ENCODE data around the gene MAP7D2.
"Not testable (repeated sequence)": the region's sequence is repeated elsewhere in the genome, so short reads cannot be mapped to it uniquely, and the experiment has no call there.

Gene MAP7D2

GRCh38 chrX:20116577-20117240 lies at the start of gene MAP7D2:
Gene MAP7D2 (minus strand): TSS chrX:20116907. CDS start chrX:20116879, 28 bp downstream.
- DNase-seq = peak in 26 of 58 donors; percentile 0 to 37 (median 5)

- DNase-seq = not testable (repeated sequence)
Measured at GRCh38 chrX:20162516-20162915, 45.8 kb upstream of the MAP7D2 start.

- peak in 11 of 58 donors; percentile 0 to 8 (median 0) for DNase-seq
Measured at GRCh38 chrX:20159797-20160385, 43.2 kb upstream of the MAP7D2 start.

GRCh38 chrX:20151689-20152088 lies 35.0 kb upstream of the MAP7D2 start:
- no peak for DNase-seq

GRCh38 chrX:20149326-20149725 lies 32.6 kb upstream of the MAP7D2 start:
- no peak for DNase-seq

- no peak for DNase-seq
Measured at GRCh38 chrX:20147561-20147960, 30.9 kb upstream of the MAP7D2 start.

GRCh38 chrX:20144491-20144890 lies 27.8 kb upstream of the MAP7D2 start:
- no peak for DNase-seq

GRCh38 chrX:20143561-20143960 lies 26.9 kb upstream of the MAP7D2 start:
- no peak for DNase-seq

GRCh38 chrX:20143111-20143510 lies 26.4 kb upstream of the MAP7D2 start:
- DNase-seq = no peak

GRCh38 chrX:20141281-20142220 lies 24.8 kb upstream of the MAP7D2 start, which contains the start of gene EIF1AX:
Gene EIF1AX (minus strand): TSS chrX:20141838. CDS start chrX:20141640, 198 bp downstream.
- DNase-seq = peak; percentile 45 to 99 (median 94)

GRCh38 chrX:20140420-20140819 lies 23.7 kb upstream of the MAP7D2 start:
- DNase-seq = peak in 1 of 58 donors; percentile 0

- no peak for DNase-seq
Measured at GRCh38 chrX:20139966-20140365, 23.3 kb upstream of the MAP7D2 start.

GRCh38 chrX:20135944-20136343 lies 19.2 kb upstream of the MAP7D2 start:
- no peak for DNase-seq

- no peak for DNase-seq
Measured at GRCh38 chrX:20132666-20133065, 16.0 kb upstream of the MAP7D2 start.

GRCh38 chrX:20130357-20130756 lies 13.7 kb upstream of the MAP7D2 start:
- no peak for DNase-seq

- no peak for DNase-seq
Measured at GRCh38 chrX:20129547-20129946, 12.8 kb upstream of the MAP7D2 start.

- no peak for DNase-seq
Measured at GRCh38 chrX:20128670-20129069, 12.0 kb upstream of the MAP7D2 start.

GRCh38 chrX:20127440-20127839 lies 10.7 kb upstream of the MAP7D2 start:
- DNase-seq = not testable (repeated sequence)

GRCh38 chrX:20126833-20127232 lies 10.1 kb upstream of the MAP7D2 start:
- DNase-seq = not testable (repeated sequence)

GRCh38 chrX:20124964-20125363 lies 8.3 kb upstream of the MAP7D2 start:
- DNase-seq = no peak

GRCh38 chrX:20118065-20118824 lies 1.5 kb upstream of the MAP7D2 start:
- peak in 1 of 58 donors; percentile 0 for DNase-seq

Data from anterior cingulate cortex (tissue), 58 donors.